RWPE2 (cell line): ENCODE results near the gene PCBP3.
"Not testable (repeated sequence)": the region's sequence is repeated elsewhere in the genome, so short reads cannot be mapped to it uniquely, and the experiment has no call there.

ENCODE experiments used
- ATAC-seq: fragments of 200-7000 bp; cut with Tn5 transposase; 3 replicates; pipeline ENCODE4 v1.9.1; 2021; ENCODE audit warnings: low read depth
- DNase-seq: peaks from one replicate; pipeline ENCODE4 v3.0.0-alpha.2; 2020; ENCODE audit warnings: low spot score
- H3K27ac ChIP-seq: fragments of 450-650 bp; 2 replicates; pipeline ENCODE4 v1.5.1; 2017; ENCODE audit warnings: mild to moderate bottlenecking; ENCODE audit not compliant: poor library complexity, severe bottlenecking
- H3K27me3 ChIP-seq: fragments of 250-450 bp; sonication (Bioruptor Pico); 2 replicates; pipeline ENCODE4 v1.5.1; 2021; ENCODE audit warnings: mild to moderate bottlenecking, moderate library complexity; ENCODE audit not compliant: insufficient read depth, poor library complexity, severe bottlenecking
- H3K36me3 ChIP-seq: fragments of 250-450 bp; sonication (Bioruptor Pico); 2 replicates; pipeline ENCODE4 v1.5.1; 2020; ENCODE audit warnings: low read depth, mild to moderate bottlenecking, moderate library complexity
- H3K4me1 ChIP-seq: fragments of 250-450 bp; sonication (Bioruptor Pico); 2 replicates; pipeline ENCODE4 v1.5.1; 2021; ENCODE audit warnings: mild to moderate bottlenecking, moderate library complexity; ENCODE audit not compliant: insufficient read depth, poor library complexity, severe bottlenecking
- H3K4me3 ChIP-seq: fragments of 250-450 bp; sonication (Bioruptor Pico); 2 replicates; pipeline ENCODE4 v1.5.1; 2021; ENCODE audit warnings: mild to moderate bottlenecking, moderate library complexity; ENCODE audit not compliant: severe bottlenecking
- H3K9me3 ChIP-seq: fragments of 250-450 bp; sonication (Bioruptor Pico); 2 replicates; pipeline ENCODE4 v1.5.1; 2021; ENCODE audit warnings: mild to moderate bottlenecking, moderate library complexity; ENCODE audit not compliant: severe bottlenecking
- CTCF ChIP-seq: fragments of 450-650 bp; IDR thresholded peaks from one replicate; pipeline ENCODE4 v1.5.1; 2017; ENCODE audit warnings: mild to moderate bottlenecking, moderate library complexity; ENCODE audit not compliant: poor library complexity, severe bottlenecking

The PCBP3 gene

GRCh38 chr21:45602106-45602505, 41.4 kb upstream of the PCBP3 start:
- Histone ChIP-seq H3K4me1 (no peaks in the 10 kb centered on the region), H3K36me3 (no peaks in the 10 kb centered on the region), H3K27ac (no peak overlapping the region), H3K4me3 (no peak overlapping the region), H3K27me3 (peaks cover 5% of the 10 kb centered on the region), H3K9me3 (peaks cover 4% of the 10 kb centered on the region)
- ATAC-seq = no peak
- no peak for TF ChIP-seq CTCF
- DNase-seq = no peak

- H3K27me3 ChIP-seq = no peaks in the 10 kb centered on the region
- H3K36me3 ChIP-seq = no peaks in the 10 kb centered on the region
- no peaks in the 10 kb centered on the region for H3K4me1 ChIP-seq
- TF ChIP-seq CTCF = no peak
- ATAC-seq (no peak), DNase-seq (no peak)
- peaks cover 4% of the 10 kb centered on the region for H3K9me3 ChIP-seq
- H3K4me3 ChIP-seq = no peak overlapping the region
- H3K27ac ChIP-seq = no peak overlapping the region
Measured at GRCh38 chr21:45603481-45603880, 40.0 kb upstream of the PCBP3 start.

- not testable (repeated sequence) for H3K4me1 ChIP-seq, H3K4me3 ChIP-seq, H3K36me3 ChIP-seq, H3K9me3 ChIP-seq, H3K27me3 ChIP-seq, H3K27ac ChIP-seq, DNase-seq, ATAC-seq
Measured at GRCh38 chr21:45604681-45605080, 38.8 kb upstream of the PCBP3 start.

GRCh38 chr21:45607021-45607908, 36.3 kb upstream of the PCBP3 start:
- peaks cover 4% of the 10 kb centered on the region for H3K9me3 ChIP-seq
- DNase-seq (no peak), ATAC-seq (peak; percentile 72; the same call in 2 of the 3 replicates)
- H3K4me1 ChIP-seq = no peaks in the 10 kb centered on the region
- no peak overlapping the region for H3K4me3 ChIP-seq
- H3K36me3 ChIP-seq = no peaks in the 10 kb centered on the region
- H3K27ac ChIP-seq = no peak overlapping the region
- no peak for TF ChIP-seq CTCF
- H3K27me3 ChIP-seq = peaks cover 11% of the 10 kb centered on the region

- no peak overlapping the region for H3K27ac ChIP-seq
- no peak for DNase-seq
- H3K27me3 ChIP-seq = peaks cover 12% of the 10 kb centered on the region
- no peak for ATAC-seq
- no peaks in the 10 kb centered on the region for H3K36me3 ChIP-seq
- no peak overlapping the region for H3K4me3 ChIP-seq
- TF ChIP-seq CTCF = no peak
- H3K9me3 ChIP-seq = peaks cover 4% of the 10 kb centered on the region
- no peaks in the 10 kb centered on the region for H3K4me1 ChIP-seq
Measured at GRCh38 chr21:45607909-45608295, 35.6 kb upstream of the PCBP3 start.

- not testable (repeated sequence) for H3K4me3 ChIP-seq, H3K9me3 ChIP-seq, ATAC-seq, H3K27ac ChIP-seq, DNase-seq, H3K36me3 ChIP-seq, H3K4me1 ChIP-seq
- H3K27me3 ChIP-seq = peaks cover 12% of the 10 kb centered on the region
Measured at GRCh38 chr21:45608747-45609470, 34.6 kb upstream of the PCBP3 start.

GRCh38 chr21:45609616-45610015, 33.9 kb upstream of the PCBP3 start:
- H3K4me3 ChIP-seq, ATAC-seq: not testable (repeated sequence)

More at GRCh38 chr21:45609616-45610015, 33.9 kb upstream of the PCBP3 start:
- not testable (repeated sequence) for H3K4me1 ChIP-seq, H3K36me3 ChIP-seq, H3K9me3 ChIP-seq, H3K27ac ChIP-seq
- H3K27me3 ChIP-seq = peaks cover 12% of the 10 kb centered on the region
- peak; percentile 15 for DNase-seq
